HepG2 (cell line): ENCODE results near the gene VAMP5. TPM values are rescaled to one million over a fixed set of nuclear protein-coding genes. Genes with fewer than 3 reads are reported as not detected.

Experiments used
- ARID5B ChIP-seq: IDR thresholded peaks from 2 replicates; pipeline ENCODE4 v1.4.0; 2020; ENCODE audit warnings: mild to moderate bottlenecking, missing genetic modification reagents
- ARNTL ChIP-seq: sonication (generic); formaldehyde crosslinking; IDR thresholded peaks from 2 replicates; pipeline ENCODE4 v1.4.0; 2020; ENCODE audit warnings: mild to moderate bottlenecking, missing genetic modification reagents
- CREB1 ChIP-seq, 2 experiments: fragments of 450-650 bp in 1 of 2; IDR thresholded peaks; 2 replicates each; pipeline ENCODE4 v1.6.1; 2016 to 2017; ENCODE audit warnings: control low read depth in 1 of 2, mild to moderate bottlenecking in 1 of 2, missing compliant biosample characterization in 1 of 2, missing genetic modification characterization in 1 of 2
- MXI1 ChIP-seq: IDR thresholded peaks from 3 replicates; pipeline ENCODE4 v1.6.1; 2012; ENCODE audit warnings: low read depth, low read length, inconsistent platforms, borderline replicate concordance
- NR2F1 ChIP-seq, 2 experiments: fragments of 450-650 bp in 1 of 2; formaldehyde crosslinking in 1 of 2; IDR thresholded peaks; 2 replicates each; pipeline versions ENCODE4 v1.5.0 to v1.6.1; 2016 to 2020; ENCODE audit warnings: mild to moderate bottlenecking in 1 of 2, missing compliant biosample characterization in 1 of 2, missing genetic modification reagents in 1 of 2, moderate library complexity in 1 of 2
- SMAD3 ChIP-seq: sonication (generic); formaldehyde crosslinking; IDR thresholded peaks from 2 replicates; pipeline ENCODE4 v1.4.0; 2020; ENCODE audit warnings: missing genetic modification reagents
- ZBTB3 ChIP-seq: sonication (generic); formaldehyde crosslinking; IDR thresholded peaks from 2 replicates; pipeline ENCODE4 v1.4.0; 2020; ENCODE audit warnings: low read depth, mild to moderate bottlenecking, moderate library complexity, missing genetic modification reagents, borderline replicate concordance
- ZNF574 ChIP-seq: sonication (generic); formaldehyde crosslinking; IDR thresholded peaks from 2 replicates; pipeline ENCODE4 v1.4.0; 2020; ENCODE audit warnings: missing genetic modification reagents
- ZNF841 ChIP-seq: sonication (generic); formaldehyde crosslinking; IDR thresholded peaks from 2 replicates; pipeline ENCODE4 v1.8.1; 2023; ENCODE audit warnings: missing genetic modification reagents, borderline replicate concordance
- ZNF879 ChIP-seq: sonication (generic); formaldehyde crosslinking; IDR thresholded peaks from 2 replicates; pipeline ENCODE4 v1.8.1; 2023; ENCODE audit warnings: missing genetic modification reagents
- ZSCAN25 ChIP-seq: sonication (generic); formaldehyde crosslinking; IDR thresholded peaks from 2 replicates; pipeline ENCODE4 v1.8.0; 2022; ENCODE audit warnings: mild to moderate bottlenecking, missing genetic modification reagents
- polyA plus RNA-seq, 8 experiments: library from polyadenylated mRNA; depleted of rRNA in 3 of 8; stranded (reverse) in 7 of 8; unstranded in 1 of 8; fragments of >200 nt; fragmentation: Illumina TruSeq in 4 of 8; extraction: Trizol in 4 of 8; gene quantifications; 2 replicates each; pipeline versions ENCODE4 v1.2.1 to v1.2.3, GENCODE V29; 2011 to 2016; ENCODE audit warnings: low read depth in 4 of 8, missing spikeins in 1 of 8, mixed read lengths in 1 of 8; ENCODE audit not compliant: insufficient read depth in 1 of 8
- total RNA-seq, 5 experiments: library from RNA; depleted of rRNA; stranded (reverse); fragments of >200 nt; fragmentation: Illumina TruSeq; extraction: Trizol; gene quantifications; 2 replicates each; pipeline ENCODE4 v1.2.3, GENCODE V29; 2016; ENCODE audit warnings: low read depth in 1 of 5
- TF ChIP-seq, protein P1 (sequence below): sonication (generic); formaldehyde crosslinking; IDR thresholded peaks from 2 replicates; pipeline ENCODE4 v1.9.0; 2021; ENCODE audit warnings: mild to moderate bottlenecking, missing genetic modification reagents
- TF ChIP-seq, protein P2 (sequence below): sonication (generic); formaldehyde crosslinking; IDR thresholded peaks from 2 replicates; pipeline ENCODE4 v1.4.0; 2020; ENCODE audit warnings: mild to moderate bottlenecking, low read depth, missing genetic modification reagents

The VAMP5 gene
- total and polyA plus RNA-seq, 2 of the 13 experiments (the other 11 are each of a cell fraction or from before 2014, with no cell fraction given), result 7.2 to 56.7 TPM

- TF ChIP-seq, protein P1, sequence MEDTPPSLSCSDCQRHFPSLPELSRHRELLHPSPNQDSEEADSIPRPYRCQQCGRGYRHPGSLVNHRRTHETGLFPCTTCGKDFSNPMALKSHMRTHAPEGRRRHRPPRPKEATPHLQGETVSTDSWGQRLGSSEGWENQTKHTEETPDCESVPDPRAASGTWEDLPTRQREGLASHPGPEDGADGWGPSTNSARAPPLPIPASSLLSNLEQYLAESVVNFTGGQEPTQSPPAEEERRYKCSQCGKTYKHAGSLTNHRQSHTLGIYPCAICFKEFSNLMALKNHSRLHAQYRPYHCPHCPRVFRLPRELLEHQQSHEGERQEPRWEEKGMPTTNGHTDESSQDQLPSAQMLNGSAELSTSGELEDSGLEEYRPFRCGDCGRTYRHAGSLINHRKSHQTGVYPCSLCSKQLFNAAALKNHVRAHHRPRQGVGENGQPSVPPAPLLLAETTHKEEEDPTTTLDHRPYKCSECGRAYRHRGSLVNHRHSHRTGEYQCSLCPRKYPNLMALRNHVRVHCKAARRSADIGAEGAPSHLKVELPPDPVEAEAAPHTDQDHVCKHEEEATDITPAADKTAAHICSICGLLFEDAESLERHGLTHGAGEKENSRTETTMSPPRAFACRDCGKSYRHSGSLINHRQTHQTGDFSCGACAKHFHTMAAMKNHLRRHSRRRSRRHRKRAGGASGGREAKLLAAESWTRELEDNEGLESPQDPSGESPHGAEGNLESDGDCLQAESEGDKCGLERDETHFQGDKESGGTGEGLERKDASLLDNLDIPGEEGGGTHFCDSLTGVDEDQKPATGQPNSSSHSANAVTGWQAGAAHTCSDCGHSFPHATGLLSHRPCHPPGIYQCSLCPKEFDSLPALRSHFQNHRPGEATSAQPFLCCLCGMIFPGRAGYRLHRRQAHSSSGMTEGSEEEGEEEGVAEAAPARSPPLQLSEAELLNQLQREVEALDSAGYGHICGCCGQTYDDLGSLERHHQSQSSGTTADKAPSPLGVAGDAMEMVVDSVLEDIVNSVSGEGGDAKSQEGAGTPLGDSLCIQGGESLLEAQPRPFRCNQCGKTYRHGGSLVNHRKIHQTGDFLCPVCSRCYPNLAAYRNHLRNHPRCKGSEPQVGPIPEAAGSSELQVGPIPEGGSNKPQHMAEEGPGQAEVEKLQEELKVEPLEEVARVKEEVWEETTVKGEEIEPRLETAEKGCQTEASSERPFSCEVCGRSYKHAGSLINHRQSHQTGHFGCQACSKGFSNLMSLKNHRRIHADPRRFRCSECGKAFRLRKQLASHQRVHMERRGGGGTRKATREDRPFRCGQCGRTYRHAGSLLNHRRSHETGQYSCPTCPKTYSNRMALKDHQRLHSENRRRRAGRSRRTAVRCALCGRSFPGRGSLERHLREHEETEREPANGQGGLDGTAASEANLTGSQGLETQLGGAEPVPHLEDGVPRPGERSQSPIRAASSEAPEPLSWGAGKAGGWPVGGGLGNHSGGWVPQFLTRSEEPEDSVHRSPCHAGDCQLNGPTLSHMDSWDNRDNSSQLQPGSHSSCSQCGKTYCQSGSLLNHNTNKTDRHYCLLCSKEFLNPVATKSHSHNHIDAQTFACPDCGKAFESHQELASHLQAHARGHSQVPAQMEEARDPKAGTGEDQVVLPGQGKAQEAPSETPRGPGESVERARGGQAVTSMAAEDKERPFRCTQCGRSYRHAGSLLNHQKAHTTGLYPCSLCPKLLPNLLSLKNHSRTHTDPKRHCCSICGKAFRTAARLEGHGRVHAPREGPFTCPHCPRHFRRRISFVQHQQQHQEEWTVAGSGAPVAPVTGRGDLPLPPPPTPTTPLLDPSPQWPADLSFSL (CRISPR knock-in tag), result no peak
- TF ChIP-seq NR2F1 (CRISPR knock-in tag; IDR thresholded peaks at IDR 0.05), result 0 out of 4 replicates have a peak, but pooled peaks of 1 of the 2 experiments have one; percentile 33
- TF ChIP-seq MXI1, result peak; percentile 52; the same call in 2 of the 3 replicates
- 0 out of 2 replicates have a peak, but pooled peaks have one; percentile 27 for TF ChIP-seq ZNF879
- TF ChIP-seq, protein P2, sequence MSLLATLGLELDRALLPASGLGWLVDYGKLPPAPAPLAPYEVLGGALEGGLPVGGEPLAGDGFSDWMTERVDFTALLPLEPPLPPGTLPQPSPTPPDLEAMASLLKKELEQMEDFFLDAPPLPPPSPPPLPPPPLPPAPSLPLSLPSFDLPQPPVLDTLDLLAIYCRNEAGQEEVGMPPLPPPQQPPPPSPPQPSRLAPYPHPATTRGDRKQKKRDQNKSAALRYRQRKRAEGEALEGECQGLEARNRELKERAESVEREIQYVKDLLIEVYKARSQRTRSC, result peak; percentile 9
- TF ChIP-seq ARNTL (CRISPR knock-in tag), result no peak
- TF ChIP-seq ARID5B, result peak; percentile 57
- peak; percentile 50; the same call in 1 of the 2 replicates for TF ChIP-seq ZNF574 (CRISPR knock-in tag)
- TF ChIP-seq CREB1 (IDR thresholded peaks at IDR 0.05), result no peak
- no peak for TF ChIP-seq CREB1 (CRISPR knock-in tag; IDR thresholded peaks at IDR 0.05)
- no peak for TF ChIP-seq ZSCAN25
- TF ChIP-seq ZBTB3 (CRISPR knock-in tag), result no peak
- TF ChIP-seq SMAD3 (CRISPR knock-in tag), result no peak
- TF ChIP-seq ZNF841 (CRISPR knock-in tag), result no peak
Measured at GRCh38 chr2:85537600-85538506, 46.4 kb upstream of the VAMP5 start (continued).
